Adrenal gland (tissue), 12 donors: ENCODE measurements around the gene UBASH3B. TPM values are rescaled to one million over a fixed set of nuclear protein-coding genes. Genes with fewer than 3 reads are reported as not detected.

Source experiments
- DNase-seq, 7 donors: peaks; one replicate each; pipeline ENCODE4 v3.0.0-alpha.2; 2019 to 2020
- H3K27ac ChIP-seq, 5 donors: fragments of 200-600 bp; sonication (generic) in 4 of 5; 1 replicate in 3 of 5; 2 replicates in 2 of 5; pipeline versions ENCODE4 v1.5.1 to v1.8.0; 2016 to 2020; ENCODE audit warnings: mild to moderate bottlenecking in 1 of 5
- H3K27me3 ChIP-seq: fragments of 200-600 bp; 2 replicates; pipeline ENCODE4 v1.8.0; 2021
- H3K36me3 ChIP-seq, 2 donors: fragments of 200-600 bp; replicated peaks in 1 of 2; 1 replicate in 1 of 2; 2 replicates in 1 of 2; pipeline versions ENCODE4 v1.5.1 to v1.8.0; 2018 to 2022
- H3K4me1 ChIP-seq, 2 donors: fragments of 200-600 bp; replicated peaks in 1 of 2; 1 replicate in 1 of 2; 2 replicates in 1 of 2; pipeline versions ENCODE4 v1.5.1 to v1.8.0; 2018 to 2021
- H3K4me3 ChIP-seq, 4 donors: fragments of 200-600 bp; sonication (generic) in 3 of 4; one replicate each; pipeline ENCODE4 v1.5.1; 2016 to 2018
- H3K9me3 ChIP-seq, 3 donors: fragments of 200-600 bp; sonication (generic) in 1 of 3; replicated peaks in 1 of 3; 1 replicate in 2 of 3; 2 replicates in 1 of 3; pipeline versions ENCODE4 v1.5.1 to v1.8.0; 2016 to 2021
- POLR2A ChIP-seq, 2 donors: fragments of 450-650 bp; IDR thresholded peaks; one replicate each; pipeline ENCODE4 v1.6.1; 2017; ENCODE audit warnings: antibody characterized with exemption in 2 of 2, mild to moderate bottlenecking in 2 of 2, moderate library complexity in 1 of 2
- WGBS, 4 donors: extraction: QIAGEN DNeasy Blood & Tissue Kit in 2 of 4; methylation state at CpG; one replicate each; pipeline versions ENCODE4 v1.1.5 to v1.1.7; 2013 to 2017; 5-methylcytosine and 5-hydroxymethylcytosine counted together
- intact Hi-C, 2 donors: fragments of 100-400 bp; cut with DNase I; formaldehyde crosslinking; loops; one replicate each; pipeline versions ENCODE4 v1.14.1 to v1.15.0; 2022 to 2023
- polyA plus RNA-seq, 3 donors: library from polyadenylated mRNA; stranded (reverse); fragments of 200-250 nt in 2 of 3; fragments of 350-450 nt in 1 of 3; fragmentation: Illumina TruSeq in 1 of 3; extraction: RNeasy Lipid Tissue Mini Kit (QIAGEN cat#74804) in 1 of 3; gene quantifications; one replicate each; pipeline ENCODE4 v1.2.3, GENCODE V29; 2013 to 2014
- total RNA-seq, 9 donors: library from RNA; depleted of rRNA in 4 of 9; stranded (reverse); fragments of >200 nt in 4 of 9; fragments of 120-200 nt in 1 of 9; fragmentation: NEBNext Ultra II Directional in 1 of 9; extraction: Animal tissue kit (Norgen Biotek cat#: 25700) in 1 of 9; gene quantifications; one replicate each; pipeline versions ENCODE4 v1.1.0 to v1.2.4, GENCODE V29; 2013 to 2023
- TF ChIP-seq, protein P1 (sequence below), 6 experiments: fragments of 450-650 bp in 4 of 6; fragments of 200-600 bp in 2 of 6; sonication (generic) in 1 of 6; IDR thresholded peaks; 1 replicate in 5 of 6; 2 replicates in 1 of 6; pipeline versions ENCODE4 v1.5.1 to v1.8.0; 2016 to 2021; ENCODE audit warnings: antibody characterized with exemption in 6 of 6, mild to moderate bottlenecking in 2 of 6, moderate library complexity in 1 of 6
- donor health status: healthy with polysubstance abuse.
- donor health status: Bipolar disorder and iron deficiency.
- donor health status: DM: yes; HTN: yes; CAD: no.
- donor health status: DM: no; HTN: no; CAD: no.
- donor health status: DM: no; HTN: no; CAD: no.
- donor health status: DM: yes; HTN: yes; CAD: no.

The UBASH3B gene
- total and polyA plus RNA-seq, 12 donors = 0.57 to 21.5 (median 5.6) TPM

DNA sequence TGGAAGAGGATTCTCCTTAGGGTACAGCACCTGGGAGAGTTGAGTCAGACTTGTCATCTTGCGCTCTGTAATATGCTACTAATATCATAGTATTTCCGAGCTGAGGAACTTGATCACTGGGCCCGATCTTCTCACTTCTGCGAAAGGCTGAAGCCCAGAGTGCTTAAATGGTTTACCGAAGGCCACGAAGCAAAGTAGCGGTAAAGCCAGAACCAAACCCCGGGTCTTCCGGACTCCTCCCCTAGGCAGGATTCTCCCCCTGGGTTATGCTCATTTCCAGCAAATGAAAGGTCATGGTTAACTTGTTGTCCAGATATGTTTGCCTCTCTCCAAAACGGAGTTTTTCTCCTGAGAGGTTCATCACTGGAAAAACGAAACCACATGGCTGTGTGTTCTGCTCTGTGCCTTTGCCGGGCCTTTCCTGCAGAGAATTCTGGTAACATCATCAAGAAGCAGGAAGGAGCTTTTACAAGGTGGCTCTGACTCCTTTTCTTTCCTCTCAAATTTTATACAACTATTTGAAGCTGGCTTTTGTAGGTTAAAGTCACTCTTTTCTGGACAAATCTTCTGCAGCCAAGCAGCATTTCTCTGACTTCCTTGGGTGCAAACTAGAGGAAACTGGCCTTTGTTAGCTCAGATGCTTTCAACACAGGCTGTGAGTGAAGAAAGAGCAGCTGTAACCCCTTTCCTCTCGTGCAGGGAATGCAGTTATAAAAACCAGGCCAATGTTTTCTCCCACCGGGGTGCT, 35.5 kb downstream of the UBASH3B start:
- H3K4me1 ChIP-seq = peaks cover 0 to 19% of the 10 kb centered on the region in 2 donors
- H3K36me3 ChIP-seq = no peaks in the 10 kb centered on the region
- DNase-seq = peak in 1 of 7 donors; percentile 23
- WGBS, 4 donors = 61 to 72% (median 71%) methylated on average over 12 to 14 of the region's 14 CpGs
- H3K4me3 ChIP-seq = no peak overlapping the region
- H3K9me3 ChIP-seq = no peaks in the 10 kb centered on the region
- TF ChIP-seq, protein P1, sequence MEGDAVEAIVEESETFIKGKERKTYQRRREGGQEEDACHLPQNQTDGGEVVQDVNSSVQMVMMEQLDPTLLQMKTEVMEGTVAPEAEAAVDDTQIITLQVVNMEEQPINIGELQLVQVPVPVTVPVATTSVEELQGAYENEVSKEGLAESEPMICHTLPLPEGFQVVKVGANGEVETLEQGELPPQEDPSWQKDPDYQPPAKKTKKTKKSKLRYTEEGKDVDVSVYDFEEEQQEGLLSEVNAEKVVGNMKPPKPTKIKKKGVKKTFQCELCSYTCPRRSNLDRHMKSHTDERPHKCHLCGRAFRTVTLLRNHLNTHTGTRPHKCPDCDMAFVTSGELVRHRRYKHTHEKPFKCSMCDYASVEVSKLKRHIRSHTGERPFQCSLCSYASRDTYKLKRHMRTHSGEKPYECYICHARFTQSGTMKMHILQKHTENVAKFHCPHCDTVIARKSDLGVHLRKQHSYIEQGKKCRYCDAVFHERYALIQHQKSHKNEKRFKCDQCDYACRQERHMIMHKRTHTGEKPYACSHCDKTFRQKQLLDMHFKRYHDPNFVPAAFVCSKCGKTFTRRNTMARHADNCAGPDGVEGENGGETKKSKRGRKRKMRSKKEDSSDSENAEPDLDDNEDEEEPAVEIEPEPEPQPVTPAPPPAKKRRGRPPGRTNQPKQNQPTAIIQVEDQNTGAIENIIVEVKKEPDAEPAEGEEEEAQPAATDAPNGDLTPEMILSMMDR (IDR thresholded peaks at IDR 0.05) = no peak
- no peak for TF ChIP-seq POLR2A (IDR thresholded peaks at IDR 0.05)
- H3K27ac ChIP-seq = peak overlapping the region in 3 of 5 donors; percentile 11 to 57 (median 56)
- H3K27me3 ChIP-seq = no peaks in the 10 kb centered on the region
- intact Hi-C loops = no loop called here

DNA sequence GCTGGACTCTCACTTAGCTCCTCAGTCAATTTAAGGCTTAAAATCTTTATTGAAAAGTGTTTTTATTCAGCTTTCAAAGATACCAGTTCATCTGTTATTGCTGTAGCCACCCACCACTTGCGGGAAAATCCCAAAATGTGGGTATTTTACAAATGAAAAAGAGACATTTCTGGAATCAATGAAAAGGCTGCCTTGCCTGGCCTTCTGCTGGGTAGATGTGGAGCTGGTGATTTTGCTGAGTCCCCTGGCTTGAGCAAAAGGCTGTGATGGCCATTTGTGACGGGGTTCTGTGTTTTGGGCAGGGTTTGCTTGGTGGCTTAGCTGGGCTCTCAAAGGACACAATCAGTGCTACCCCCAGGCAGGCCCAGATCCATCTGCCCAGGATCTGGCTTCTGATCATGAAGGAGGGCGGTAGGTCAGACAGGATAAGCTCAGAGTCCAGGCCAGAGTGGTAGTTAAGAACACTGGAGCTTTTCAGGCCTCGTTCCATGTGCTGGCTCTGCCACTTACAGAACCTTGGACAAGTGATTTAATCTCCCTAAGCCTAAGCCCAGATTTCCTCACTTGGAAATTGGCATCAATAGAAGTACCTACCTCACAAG, 36.1 kb downstream of the UBASH3B start:
- Histone ChIP-seq H3K36me3 (no peaks in the 10 kb centered on the region), H3K27ac (peak overlapping the region in 2 of 5 donors; percentile 56 to 57), H3K9me3 (no peaks in the 10 kb centered on the region), H3K27me3 (no peaks in the 10 kb centered on the region), H3K4me3 (no peak overlapping the region), H3K4me1 (peaks cover 0 to 19% of the 10 kb centered on the region in 2 donors)
- no peak for TF ChIP-seq POLR2A (IDR thresholded peaks at IDR 0.05)
- TF ChIP-seq, protein P1 (IDR thresholded peaks at IDR 0.05) = no peak
- WGBS, 4 donors = 80 to 87% (median 84%) methylated on average over 4 of the region's 4 CpGs
- DNase-seq = no peak
- intact Hi-C loops = no loop called here

GRCh38 chr11:122692444-122692843, 36.9 kb downstream of the UBASH3B start:
- intact Hi-C loops = no loop called here
- TF ChIP-seq, protein P1 (IDR thresholded peaks at IDR 0.05) = no peak
- no peak for TF ChIP-seq POLR2A (IDR thresholded peaks at IDR 0.05)
- Histone ChIP-seq H3K36me3 (no peaks in the 10 kb centered on the region), H3K27ac (no peak overlapping the region), H3K9me3 (no peaks in the 10 kb centered on the region), H3K27me3 (no peaks in the 10 kb centered on the region), H3K4me3 (no peak overlapping the region), H3K4me1 (peaks cover 0 to 19% of the 10 kb centered on the region in 2 donors)
- WGBS, 4 donors = 80 to 89% (median 82%) methylated on average over 6 of the region's 6 CpGs
- DNase-seq = no peak

GRCh38 chr11:122695076-122695615, 39.6 kb downstream of the UBASH3B start:
- no peaks in the 10 kb centered on the region for H3K9me3 ChIP-seq
- TF ChIP-seq, protein P1 (IDR thresholded peaks at IDR 0.05) = no peak
- TF ChIP-seq POLR2A (IDR thresholded peaks at IDR 0.05) = no peak
- 90 to 93% (median 91%) methylated on average over 11 to 13 of the region's 13 CpGs for WGBS, 4 donors
- H3K36me3 ChIP-seq = no peaks in the 10 kb centered on the region
- H3K27me3 ChIP-seq = no peaks in the 10 kb centered on the region
- no peak overlapping the region for H3K4me3 ChIP-seq
- intact Hi-C loops = no loop called here
- no peak for DNase-seq
- H3K27ac ChIP-seq = no peak overlapping the region
- peaks cover 0 to 19% of the 10 kb centered on the region in 2 donors for H3K4me1 ChIP-seq
